ENCODE data around the gene ZBTB46.

The ZBTB46 gene

GRCh38 chr20:63695424-63696305, 135.4 kb downstream of the ZBTB46 start:
- Histone ChIP-seq H3K4me1 (ENCODE audit: control insufficient read depth, insufficient read depth, low read length) (peaks cover 39% of the 10 kb centered on the region), H3K27me3 (ENCODE audit: control insufficient read depth, insufficient read depth, low read length) (no peaks in the 10 kb centered on the region), H3K9me3 (ENCODE audit: control insufficient read depth, low read length) (no peaks in the 10 kb centered on the region), H3K9ac (ENCODE audit: low read length) (no peak overlapping the region), H3K36me3 (ENCODE audit: control insufficient read depth, insufficient read depth, low read length) (no peaks in the 10 kb centered on the region), H3K4me3 (ENCODE audit: low read length) (no peak overlapping the region)

- Histone ChIP-seq H3K36me3 (ENCODE audit: control insufficient read depth, insufficient read depth, low read length) (no peaks in the 10 kb centered on the region), H3K4me3 (ENCODE audit: low read length) (no peak overlapping the region), H3K9me3 (ENCODE audit: control insufficient read depth, low read length) (no peaks in the 10 kb centered on the region), H3K27me3 (ENCODE audit: control insufficient read depth, insufficient read depth, low read length) (no peaks in the 10 kb centered on the region), H3K4me1 (ENCODE audit: control insufficient read depth, insufficient read depth, low read length) (peaks cover 39% of the 10 kb centered on the region), H3K9ac (ENCODE audit: low read length) (no peak overlapping the region)
These were observed 136.3 kb downstream of the ZBTB46 start for GRCh38 chr20:63694584-63695423.

GRCh38 chr20:63693733-63694583, 137.1 kb downstream of the ZBTB46 start:
- Histone ChIP-seq H3K9me3 (ENCODE audit: control insufficient read depth, low read length) (no peaks in the 10 kb centered on the region), H3K36me3 (ENCODE audit: control insufficient read depth, insufficient read depth, low read length) (no peaks in the 10 kb centered on the region), H3K9ac (ENCODE audit: low read length) (no peak overlapping the region), H3K27me3 (ENCODE audit: control insufficient read depth, insufficient read depth, low read length) (no peaks in the 10 kb centered on the region), H3K4me1 (ENCODE audit: control insufficient read depth, insufficient read depth, low read length) (peaks cover 35% of the 10 kb centered on the region), H3K4me3 (ENCODE audit: low read length) (no peak overlapping the region)

Measured in mucosa of stomach (tissue), 1 donor.